ENCODE measurements around the gene TSPOAP1.

TSPOAP1 gene

GRCh38 chr17:58262149-58262548 lies 66.4 kb downstream of the TSPOAP1 start:
- H3K4me3 ChIP-seq (ENCODE audit: low read depth in 1 of 5, low read length in 5 of 5): no peak overlapping the region
- no peak overlapping the region for H3K27ac ChIP-seq (ENCODE audit: low read depth, low read length)
- no peaks in the 10 kb centered on the region for H3K4me1 ChIP-seq (ENCODE audit: control insufficient read depth in 5 of 5, insufficient read depth in 5 of 5, low read length in 5 of 5)
- no peak overlapping the region for H3K9ac ChIP-seq (ENCODE audit: low read length in 5 of 5)
- peaks cover 4 to 14% (median 11%) of the 10 kb centered on the region in 5 donors for H3K27me3 ChIP-seq (ENCODE audit: control insufficient read depth in 5 of 5, insufficient read depth in 4 of 5, low read length in 5 of 5)
- H3K9me3 ChIP-seq (ENCODE audit: control insufficient read depth in 5 of 5, low read length in 5 of 5): no peaks in the 10 kb centered on the region
- H3K36me3 ChIP-seq (ENCODE audit: control insufficient read depth in 5 of 5, insufficient read depth in 5 of 5, low read length in 5 of 5): no peaks in the 10 kb centered on the region

GRCh38 chr17:58254803-58255202 lies 73.8 kb downstream of the TSPOAP1 start:
- Histone ChIP-seq H3K27ac (ENCODE audit: low read depth, low read length) (no peak overlapping the region), H3K36me3 (ENCODE audit: control insufficient read depth in 5 of 5, insufficient read depth in 5 of 5, low read length in 5 of 5) (no peaks in the 10 kb centered on the region), H3K4me1 (ENCODE audit: control insufficient read depth in 5 of 5, insufficient read depth in 5 of 5, low read length in 5 of 5) (peaks cover 0 to 3% (median 2%) of the 10 kb centered on the region in 5 donors), H3K27me3 (ENCODE audit: control insufficient read depth in 5 of 5, insufficient read depth in 4 of 5, low read length in 5 of 5) (peaks cover 3 to 26% (median 11%) of the 10 kb centered on the region in 5 donors), H3K9ac (ENCODE audit: low read length in 5 of 5) (no peak overlapping the region), H3K4me3 (ENCODE audit: low read depth in 1 of 5, low read length in 5 of 5) (no peak overlapping the region), H3K9me3 (ENCODE audit: control insufficient read depth in 5 of 5, low read length in 5 of 5) (no peaks in the 10 kb centered on the region)

GRCh38 chr17:58253082-58253481 lies 75.5 kb downstream of the TSPOAP1 start:
- H3K9ac ChIP-seq (ENCODE audit: low read length in 5 of 5): no peak overlapping the region
- H3K27ac ChIP-seq (ENCODE audit: low read depth, low read length): no peak overlapping the region
- no peaks in the 10 kb centered on the region for H3K36me3 ChIP-seq (ENCODE audit: control insufficient read depth in 5 of 5, insufficient read depth in 5 of 5, low read length in 5 of 5)
- H3K27me3 ChIP-seq (ENCODE audit: control insufficient read depth in 5 of 5, insufficient read depth in 4 of 5, low read length in 5 of 5): peaks cover 3 to 26% (median 18%) of the 10 kb centered on the region in 5 donors
- peaks cover 0 to 14% (median 12%) of the 10 kb centered on the region in 5 donors for H3K4me1 ChIP-seq (ENCODE audit: control insufficient read depth in 5 of 5, insufficient read depth in 5 of 5, low read length in 5 of 5)
- no peak overlapping the region for H3K4me3 ChIP-seq (ENCODE audit: low read depth in 1 of 5, low read length in 5 of 5)
- H3K9me3 ChIP-seq (ENCODE audit: control insufficient read depth in 5 of 5, low read length in 5 of 5): no peaks in the 10 kb centered on the region

DNA sequence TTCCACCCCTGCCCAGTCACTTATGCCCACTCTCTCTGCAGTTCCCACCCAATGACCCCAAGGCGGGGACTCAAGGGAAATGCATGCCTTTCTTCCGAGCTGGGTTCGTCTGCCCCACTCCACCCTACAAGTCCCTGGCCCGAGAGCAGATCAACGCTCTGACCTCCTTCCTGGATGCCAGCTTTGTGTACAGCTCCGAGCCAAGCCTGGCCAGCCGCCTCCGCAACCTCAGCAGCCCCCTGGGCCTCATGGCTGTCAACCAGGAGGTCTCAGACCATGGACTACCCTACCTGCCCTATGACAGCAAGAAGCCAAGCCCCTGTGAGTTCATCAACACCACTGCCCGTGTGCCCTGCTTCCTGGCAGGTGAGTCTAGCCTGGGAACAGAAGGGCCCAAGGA lies 76.5 kb downstream of the TSPOAP1 start:
- Histone ChIP-seq H3K4me3 (ENCODE audit: low read depth in 1 of 5, low read length in 5 of 5) (no peak overlapping the region), H3K27ac (ENCODE audit: low read depth, low read length) (no peak overlapping the region), H3K36me3 (ENCODE audit: control insufficient read depth in 5 of 5, insufficient read depth in 5 of 5, low read length in 5 of 5) (no peaks in the 10 kb centered on the region), H3K9me3 (ENCODE audit: control insufficient read depth in 5 of 5, low read length in 5 of 5) (no peaks in the 10 kb centered on the region), H3K27me3 (ENCODE audit: control insufficient read depth in 5 of 5, insufficient read depth in 4 of 5, low read length in 5 of 5) (peaks cover 3 to 26% (median 18%) of the 10 kb centered on the region in 5 donors), H3K4me1 (ENCODE audit: control insufficient read depth in 5 of 5, insufficient read depth in 5 of 5, low read length in 5 of 5) (peaks cover 0 to 14% (median 12%) of the 10 kb centered on the region in 5 donors), H3K9ac (ENCODE audit: low read length in 5 of 5) (no peak overlapping the region)

Measured in subcutaneous abdominal adipose tissue (tissue), 5 donors.